HG03575 (cell line): ENCODE measurements around the gene WHRN.

Source experiments
- ATAC-seq: cut with Tn5 transposase; IDR thresholded peaks from one replicate; pipeline ENCODE4 v1.9.1; 2021; ENCODE audit not compliant: unreplicated experiment, insufficient number of reproducible peaks, low FRiP score; ENCODE audit errors: extremely low read depth

WHRN gene

DNA sequence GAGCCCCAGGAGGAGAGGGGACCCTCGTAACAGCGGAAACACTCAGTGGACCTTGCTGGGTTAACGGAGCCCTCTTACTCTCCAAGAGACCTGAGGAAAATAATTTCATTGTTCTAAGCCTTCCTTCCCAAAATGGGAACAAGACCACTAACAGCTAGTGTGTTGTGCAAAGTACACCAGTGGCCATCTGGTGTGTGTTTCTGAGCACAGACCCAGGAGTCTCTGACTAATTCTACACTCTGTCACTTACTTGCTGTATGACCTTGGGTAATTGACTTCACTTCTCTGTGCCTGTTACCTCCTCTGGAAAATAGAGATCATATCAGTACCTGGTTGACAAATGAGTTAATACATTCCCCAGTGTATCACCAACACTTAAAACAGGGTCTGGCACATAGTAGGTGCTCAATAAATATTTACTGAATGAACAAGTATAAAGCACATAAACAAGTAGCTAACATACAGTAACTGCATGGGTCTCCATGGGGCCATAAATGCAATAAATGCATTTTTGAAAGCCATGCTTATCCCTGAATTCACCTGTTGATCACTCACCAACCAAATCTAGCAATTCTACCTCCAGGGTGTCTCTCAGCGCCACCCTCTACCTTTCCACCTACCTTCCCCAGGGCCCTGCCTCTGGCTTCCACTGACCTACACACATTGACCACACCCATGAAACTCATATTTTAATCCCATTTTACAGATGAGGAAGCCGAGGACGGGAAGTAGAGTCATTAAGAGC lies 72.8 kb downstream of the WHRN start:
- ATAC-seq = no peak

DNA sequence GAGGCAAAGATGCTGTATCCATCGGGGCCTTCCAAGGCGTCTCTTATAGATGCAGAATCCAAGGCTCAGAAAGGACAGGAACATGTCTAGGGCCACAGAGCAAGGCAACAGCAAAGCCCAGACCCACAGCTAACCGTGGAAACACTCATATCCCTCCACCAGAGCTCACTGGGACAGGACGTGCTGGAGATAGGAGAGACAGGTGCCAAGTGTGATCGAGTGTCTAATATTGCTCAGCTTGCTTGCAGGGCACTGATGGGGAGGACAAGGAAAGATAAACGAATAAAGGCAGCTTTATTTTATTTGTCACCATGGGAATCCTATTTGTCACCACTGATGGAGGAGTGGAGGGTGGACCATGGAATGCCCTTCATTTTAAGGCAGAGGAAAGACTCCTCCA lies 73.5 kb downstream of the WHRN start:
- no peak for ATAC-seq

DNA sequence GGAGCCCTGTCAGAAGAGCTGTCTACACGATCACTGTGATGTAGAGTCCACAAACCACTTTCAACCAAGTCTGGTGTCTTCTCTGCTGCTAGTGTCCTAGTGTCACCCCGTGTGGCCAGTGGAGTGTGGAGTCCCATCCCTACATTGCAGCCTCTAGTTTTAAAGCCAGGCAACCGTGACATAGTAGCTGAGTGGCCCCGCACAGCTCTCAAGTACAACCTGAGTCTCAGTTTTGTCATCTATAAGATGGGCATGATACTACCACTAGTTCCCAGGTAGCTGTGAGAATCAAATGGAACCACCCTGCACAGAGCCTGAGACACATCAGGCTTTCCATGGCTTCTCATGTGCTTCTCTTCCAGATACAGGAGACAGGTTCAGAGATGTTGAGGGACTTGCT lies 74.3 kb downstream of the WHRN start:
- ATAC-seq = no peak

- ATAC-seq = no peak
Observed at GRCh38 chr9:114430457-114430856, 74.8 kb downstream of the WHRN start.

- ATAC-seq = no peak
Observed at GRCh38 chr9:114429488-114429887, 75.8 kb downstream of the WHRN start.

DNA sequence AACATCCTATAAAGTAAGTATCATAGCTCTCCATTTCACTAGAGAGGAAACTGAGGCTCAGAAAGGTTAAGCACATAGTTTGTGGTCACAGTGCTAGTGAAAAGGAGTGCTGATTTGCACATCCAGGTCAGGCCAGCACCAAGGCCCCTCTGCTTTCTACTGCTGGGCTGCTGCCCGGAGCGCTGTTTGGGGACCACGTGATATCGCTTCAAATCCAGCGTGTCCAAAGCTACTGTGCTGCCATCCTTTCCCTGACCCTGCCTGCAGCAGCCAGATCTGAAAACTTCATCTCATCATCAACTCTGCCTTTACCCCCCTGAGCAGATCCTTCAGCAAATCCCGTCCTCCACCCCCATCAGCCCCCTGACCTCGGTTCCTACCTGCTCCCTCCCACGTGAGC lies 76.8 kb downstream of the WHRN start:
- ATAC-seq = no peak

DNA sequence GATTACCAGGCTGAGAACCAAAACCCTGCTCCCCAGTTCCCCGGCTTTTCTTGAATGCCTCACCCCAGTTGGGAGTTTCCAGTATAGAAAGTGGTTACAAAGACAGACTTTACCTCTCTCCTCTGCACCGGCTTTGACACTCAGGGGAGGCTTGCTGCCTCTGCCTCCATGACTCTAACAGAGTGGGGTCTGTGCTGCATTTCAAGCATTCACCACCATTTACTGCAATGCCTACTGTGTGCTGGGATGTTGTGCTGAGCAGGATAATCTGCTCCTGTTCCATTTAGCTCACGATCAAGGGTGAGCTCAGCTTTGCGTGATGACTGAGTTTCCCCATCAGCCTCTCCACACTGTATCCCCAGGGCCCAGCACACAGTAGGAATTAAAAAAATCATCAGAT lies 77.6 kb downstream of the WHRN start:
- ATAC-seq = no peak

DNA sequence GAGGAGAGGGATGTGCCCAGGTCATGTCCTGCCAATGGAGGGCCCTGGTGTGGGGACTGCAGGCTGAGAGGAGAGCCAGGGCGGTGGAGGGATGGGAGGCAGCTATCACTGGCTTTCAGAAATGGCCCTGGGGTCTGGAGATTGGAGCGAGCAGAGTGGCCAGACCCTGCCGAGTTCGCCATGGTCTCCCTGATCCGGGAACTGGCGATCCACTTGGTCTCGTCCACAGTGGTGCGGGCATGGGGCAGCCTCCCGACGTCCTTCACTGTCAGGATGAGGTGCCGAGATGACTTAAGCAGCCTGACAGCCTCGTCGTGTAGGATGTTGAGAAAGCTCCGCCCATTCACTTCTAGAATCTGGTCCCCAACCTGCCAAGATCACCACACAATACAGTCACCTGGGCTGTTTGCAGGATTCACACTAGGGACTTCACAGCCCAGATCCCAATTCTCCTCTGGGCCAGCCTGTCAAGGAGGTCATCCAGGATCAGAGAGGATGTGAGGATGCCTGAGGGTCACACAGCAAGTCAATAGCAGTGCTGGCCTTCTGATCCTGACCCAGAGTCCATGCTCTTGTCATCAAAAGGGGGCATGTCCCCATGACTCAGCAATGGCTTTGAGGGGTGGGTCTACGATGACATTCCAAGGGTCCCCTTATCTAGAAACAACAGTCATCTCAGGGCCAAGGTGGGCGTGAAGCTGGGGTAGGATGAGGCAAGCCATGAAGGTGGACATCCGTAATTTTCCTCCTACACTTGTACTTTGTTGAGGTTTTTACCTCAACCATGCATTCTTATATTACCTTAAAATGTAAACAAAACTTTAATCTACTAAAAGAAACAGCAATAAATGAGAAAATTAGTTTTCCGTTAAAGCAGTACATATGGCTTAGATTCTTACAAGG lies 79.0 kb downstream of the WHRN start:
- no peak for ATAC-seq

DNA sequence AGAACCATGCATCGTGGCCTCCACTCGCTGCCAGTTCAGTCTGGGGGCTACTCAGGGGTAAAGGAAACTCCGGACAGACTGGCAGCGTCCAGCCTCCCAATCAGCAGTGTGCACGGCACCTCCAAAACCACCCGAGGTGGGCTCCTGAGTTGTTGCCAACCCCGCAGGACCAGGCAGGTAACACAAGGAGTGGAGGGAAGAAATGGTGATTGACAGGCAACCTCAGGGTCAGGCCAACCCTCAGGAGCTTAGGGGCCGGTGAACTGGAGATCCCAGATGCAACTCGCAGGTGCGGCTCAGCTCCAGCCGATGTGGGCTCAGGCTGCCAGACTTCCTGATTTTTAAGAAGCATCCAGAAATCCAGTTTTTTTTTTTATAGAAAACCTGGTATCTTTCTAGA lies 80.1 kb downstream of the WHRN start:
- ATAC-seq = no peak

DNA sequence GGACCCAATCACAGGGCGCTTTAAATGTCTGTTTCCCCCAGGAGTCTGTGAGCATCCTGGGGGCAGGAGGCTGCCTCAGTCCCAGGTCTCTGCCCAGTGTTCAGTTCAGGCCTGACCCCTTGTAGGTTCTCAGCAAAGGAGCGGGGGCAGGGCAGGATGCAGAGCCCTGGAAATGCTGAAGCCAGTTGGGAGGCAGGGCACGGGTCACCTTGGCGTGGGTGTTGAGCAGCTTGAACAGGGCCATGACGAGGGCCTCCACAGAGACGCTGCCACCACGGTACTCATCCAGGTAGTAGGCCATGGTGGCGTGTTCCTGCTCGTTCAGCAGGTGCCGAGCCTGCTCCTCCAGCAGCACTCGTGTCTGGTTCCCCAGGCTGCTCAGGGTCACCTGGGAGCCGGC lies 81.1 kb downstream of the WHRN start:
- no peak for ATAC-seq

DNA sequence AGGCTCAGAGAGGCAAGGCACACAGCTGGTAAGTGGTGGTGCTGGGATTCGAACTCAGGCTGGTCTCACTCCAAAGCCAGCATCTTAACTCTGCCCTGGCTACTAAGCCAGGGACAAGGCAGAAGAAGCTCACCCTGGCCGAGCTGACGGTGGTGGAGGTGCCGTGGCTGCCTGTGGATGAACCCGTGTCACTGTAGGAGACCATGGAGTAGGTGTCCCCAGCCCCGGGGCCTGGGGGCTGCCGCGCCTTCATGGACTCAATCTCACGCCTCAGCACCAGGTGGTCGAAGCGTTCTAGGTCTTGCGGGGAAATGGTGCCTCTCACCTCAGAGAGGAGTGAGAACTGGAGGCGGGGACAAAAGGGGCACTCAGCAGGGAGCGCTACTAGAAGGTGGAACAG lies 82.1 kb downstream of the WHRN start:
- ATAC-seq = no peak

GRCh38 chr9:114421147-114421546 lies 84.1 kb downstream of the WHRN start:
- ATAC-seq = no peak

DNA sequence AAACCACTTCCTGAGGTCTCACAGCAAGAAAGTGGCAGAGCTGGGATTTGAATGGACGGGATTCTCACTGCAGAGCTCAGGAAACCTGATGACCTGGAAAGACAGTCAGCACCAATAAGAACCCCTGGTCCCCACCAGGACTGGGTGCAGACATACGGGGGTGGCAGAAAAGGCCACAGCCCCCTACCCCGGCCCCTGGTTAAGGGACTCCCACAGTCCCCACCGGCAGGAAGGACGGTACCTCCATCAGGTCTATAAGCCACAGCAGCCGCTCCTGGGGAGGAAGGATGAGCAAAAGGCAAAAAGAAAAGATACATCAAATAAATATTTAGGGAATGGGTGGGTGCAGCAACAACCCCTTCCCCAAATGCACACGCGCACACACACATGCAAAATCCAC lies 85.5 kb downstream of the WHRN start:
- no peak for ATAC-seq

GRCh38 chr9:114418053-114418452 lies 87.2 kb downstream of the WHRN start:
- ATAC-seq = no peak

GRCh38 chr9:114417511-114417910 lies 87.8 kb downstream of the WHRN start:
- ATAC-seq = no peak

GRCh38 chr9:114416906-114417305 lies 88.4 kb downstream of the WHRN start:
- no peak for ATAC-seq

- ATAC-seq = no peak
Observed at GRCh38 chr9:114416290-114416689, 89.0 kb downstream of the WHRN start.

GRCh38 chr9:114414346-114414745 lies 90.9 kb downstream of the WHRN start:
- no peak for ATAC-seq

DNA sequence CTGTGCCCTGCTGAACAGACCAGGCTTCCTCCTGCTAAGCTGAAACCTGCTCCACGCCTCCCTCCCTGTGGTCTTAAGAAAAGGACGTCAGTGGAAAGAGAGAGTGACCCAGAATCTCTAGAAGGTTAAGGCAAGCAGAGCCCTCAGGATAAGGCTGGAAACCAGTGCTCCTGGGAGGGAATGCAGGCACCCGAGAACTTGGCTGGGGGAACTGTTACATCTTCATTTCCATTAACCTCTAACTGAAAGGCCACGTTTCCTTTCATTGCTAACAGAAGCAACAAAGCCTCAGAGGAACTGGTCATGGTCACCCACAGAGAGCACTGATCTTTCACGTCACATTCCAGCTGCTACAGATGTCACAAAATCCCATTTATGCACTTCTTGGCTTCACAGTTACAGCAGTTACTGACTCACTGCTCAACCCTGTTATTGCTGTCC lies 91.4 kb downstream of the WHRN start:
- ATAC-seq = no peak

DNA sequence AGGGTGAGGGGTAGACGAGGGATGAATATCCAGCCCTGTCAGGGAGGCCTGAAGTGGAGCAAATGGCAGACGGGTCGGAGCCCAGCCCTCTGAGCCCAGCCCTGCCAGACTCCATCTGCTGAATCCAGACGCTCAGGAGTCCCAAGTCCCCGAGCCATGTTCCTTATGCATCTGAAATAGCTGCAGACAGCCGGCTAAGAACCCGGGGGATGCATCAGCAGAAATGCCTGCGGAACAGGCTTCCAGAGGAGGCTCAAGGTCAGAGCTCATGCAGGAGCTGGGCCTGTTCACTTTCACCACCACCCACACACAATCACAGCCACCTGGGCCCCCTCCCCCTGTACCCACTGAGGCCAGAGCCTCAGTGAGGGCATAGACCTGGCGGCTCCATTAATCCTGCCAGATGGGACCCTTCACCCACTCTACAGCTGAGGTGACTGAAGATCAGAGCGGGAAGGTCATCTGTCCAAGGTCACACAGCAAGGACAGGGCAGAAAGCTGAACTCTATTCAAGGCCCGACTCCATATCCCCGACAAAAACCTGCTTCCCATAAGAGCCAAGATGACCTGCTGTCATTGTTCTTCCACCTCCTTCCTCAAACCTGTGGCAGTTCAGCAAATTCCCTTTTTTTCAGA lies 93.1 kb downstream of the WHRN start:
- ATAC-seq = no peak
